Stimulated activated CD8-positive, alpha-beta memory T cell treated with anti-CD3 and anti-CD28 coated beads, Interleukin-15, amount 100 ng/mL, for 24 hours (primary cell): Measurements from ENCODE around the gene FGFR3.

Experiments
- DNase-seq: peaks from one replicate; pipeline ENCODE4 v3.0.0-alpha.2; 2020; ENCODE audit warnings: low read depth

The FGFR3 gene

GRCh38 chr4:1788254-1788973, 4.7 kb upstream of the FGFR3 start:
- DNase-seq, result no peak

GRCh38 chr4:1789552-1789951, 3.5 kb upstream of the FGFR3 start:
- DNase-seq, result no peak

DNA sequence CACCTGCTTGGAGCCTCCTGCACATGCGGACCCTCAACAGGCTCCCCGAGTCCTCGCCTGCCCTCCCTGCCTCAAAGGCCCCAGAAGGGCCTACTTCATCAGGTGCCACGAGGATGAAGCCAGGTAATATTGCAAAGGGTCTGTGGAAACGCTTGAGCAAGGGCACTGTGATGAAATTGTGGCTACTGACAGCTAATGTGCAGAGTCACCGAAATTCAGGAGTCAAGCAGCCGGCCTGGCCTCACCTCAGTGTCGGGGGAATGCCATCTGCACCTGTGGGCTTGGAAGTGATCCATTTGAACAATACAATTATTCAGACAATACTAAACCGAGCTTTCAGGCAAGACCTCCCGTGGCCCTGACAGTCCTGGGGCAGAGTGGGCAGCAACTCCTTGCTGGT, 3.1 kb upstream of the FGFR3 start:
- DNase-seq, result no peak

DNA sequence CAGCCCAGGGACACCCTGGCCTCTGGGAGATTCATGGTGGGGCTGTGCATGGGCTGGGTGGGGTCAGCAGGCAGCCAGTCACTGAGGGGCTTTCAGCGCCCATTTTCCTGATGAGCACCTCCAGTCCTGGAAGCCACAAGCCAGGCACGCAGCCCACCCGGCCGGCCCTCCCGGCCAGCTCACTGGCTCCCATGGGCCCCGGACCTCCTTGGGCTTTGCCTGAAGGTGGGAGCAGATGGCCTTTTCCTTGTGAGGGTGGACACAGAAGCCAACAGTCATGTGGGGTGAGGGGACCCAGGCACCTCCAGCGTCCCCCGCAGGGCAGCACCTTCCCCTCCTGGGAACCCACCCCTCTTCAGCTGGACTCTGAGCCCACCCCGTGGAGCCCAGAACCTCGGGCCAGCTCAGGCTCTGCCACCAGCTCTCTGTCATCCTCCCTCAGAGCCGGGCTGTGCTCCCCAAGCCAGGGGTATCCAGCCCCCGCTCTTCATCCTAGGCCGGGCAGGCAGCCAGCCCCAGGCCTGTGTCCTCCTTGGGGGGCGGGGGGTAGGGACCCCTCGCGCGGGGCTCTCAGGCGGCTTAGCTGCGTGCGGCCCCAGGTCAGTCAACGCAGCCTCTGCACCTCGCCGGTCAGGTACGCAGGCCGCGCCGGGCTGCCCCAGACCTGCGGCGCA, 798 bp upstream of the FGFR3 start:
- no peak for DNase-seq

DNA sequence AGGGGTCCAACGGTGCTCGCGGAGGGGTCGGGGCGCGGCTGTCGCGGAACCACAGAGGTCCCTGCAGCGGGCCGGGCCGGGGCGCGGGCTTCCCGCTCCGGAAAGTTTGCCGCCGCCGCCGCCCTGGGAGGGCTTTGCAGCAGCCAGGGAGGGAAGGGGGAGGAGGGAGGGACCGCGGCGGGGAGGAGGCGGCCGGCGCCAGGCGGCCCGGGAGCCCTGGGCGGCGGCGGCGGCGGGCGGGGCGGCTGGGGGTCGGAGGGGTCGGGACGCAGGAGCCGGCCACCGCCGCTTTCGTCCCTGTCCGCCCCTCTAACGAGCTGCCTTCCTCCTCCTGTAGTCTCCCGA, 375 bp downstream of the FGFR3 start:
- no peak for DNase-seq

GRCh38 chr4:1793940-1794808, 1.1 kb downstream of the FGFR3 start:
- DNase-seq, result no peak

- no peak for DNase-seq
These were observed 1.8 kb downstream of the FGFR3 start for GRCh38 chr4:1794809-1795298.

GRCh38 chr4:1795299-1796195, 2.5 kb downstream of the FGFR3 start:
- DNase-seq, result no peak

GRCh38 chr4:1796486-1797204, 3.6 kb downstream of the FGFR3 start:
- DNase-seq, result no peak

GRCh38 chr4:1797298-1797860, 4.3 kb downstream of the FGFR3 start:
- DNase-seq, result no peak

DNA sequence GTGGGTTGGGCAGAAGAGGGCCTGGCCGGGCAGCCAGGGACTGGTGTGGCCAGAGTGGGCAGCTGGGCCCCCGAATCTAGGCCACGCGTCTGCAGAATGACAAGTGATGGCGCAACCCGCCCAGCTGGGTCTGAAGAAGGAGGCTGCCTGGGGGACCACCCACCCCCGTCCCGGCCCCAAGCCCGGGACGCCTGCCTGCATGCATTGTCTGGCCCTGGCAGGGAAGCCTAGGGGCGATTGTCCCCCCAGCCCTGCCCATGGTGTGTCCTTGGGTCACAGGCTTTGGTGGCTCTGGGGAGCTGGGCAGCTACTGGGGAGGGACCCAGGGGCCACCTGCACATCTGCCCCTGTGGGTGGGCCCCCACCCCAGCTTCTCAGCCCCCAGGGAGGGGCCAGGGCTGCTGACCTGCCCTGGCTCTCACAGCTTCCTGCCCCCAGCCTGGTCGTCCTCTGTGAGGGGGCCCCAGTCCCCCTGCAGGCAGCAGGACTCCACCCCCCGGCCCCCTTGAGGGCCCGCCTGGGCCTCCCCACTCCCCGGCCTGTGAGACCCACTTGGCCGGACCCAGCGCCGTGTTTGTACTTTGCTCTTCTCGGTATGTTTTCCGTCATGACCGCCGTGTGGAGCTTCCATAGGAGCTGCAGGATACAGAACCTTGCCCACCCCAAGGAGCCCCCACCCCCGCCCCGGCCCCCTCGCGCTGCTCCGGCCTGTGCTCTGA, 4.9 kb downstream of the FGFR3 start:
- no peak for DNase-seq

DNA sequence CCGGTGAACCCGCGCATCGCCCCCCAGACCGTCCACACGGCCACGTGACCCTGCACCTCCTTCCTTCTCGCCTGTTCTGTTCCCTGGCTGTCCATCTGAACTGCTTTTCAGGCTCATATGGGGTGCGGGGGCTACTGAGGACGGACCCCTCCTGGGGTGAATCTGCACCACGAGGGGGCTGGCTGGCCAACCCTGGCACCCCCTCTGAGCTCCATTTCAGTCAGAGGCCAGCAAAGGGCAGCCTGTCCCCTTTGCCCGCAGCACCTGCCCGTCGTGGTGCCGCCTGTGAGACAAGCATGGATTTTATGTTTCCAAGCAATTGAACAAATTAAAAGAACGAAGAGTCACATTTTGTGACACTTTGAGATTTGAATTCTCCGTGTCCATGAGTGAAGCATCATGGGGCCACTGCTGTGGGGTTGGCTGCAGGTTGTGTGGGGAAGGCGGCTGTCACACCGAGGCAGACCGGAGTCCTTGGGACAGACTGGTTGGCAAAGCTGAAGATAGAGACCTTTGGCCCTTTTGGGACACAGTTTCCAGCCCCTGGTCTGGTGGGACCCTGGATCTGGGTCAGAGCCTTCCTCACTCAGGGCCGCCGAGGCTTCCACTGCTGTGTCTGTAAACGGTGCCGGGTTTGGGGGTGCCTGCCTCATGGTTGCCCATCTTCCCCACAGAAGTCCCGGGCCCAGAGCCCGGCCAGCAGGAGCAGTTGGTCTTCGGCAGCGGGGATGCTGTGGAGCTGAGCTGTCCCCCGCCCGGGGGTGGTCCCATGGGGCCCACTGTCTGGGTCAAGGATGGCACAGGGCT, 5.7 kb downstream of the FGFR3 start:
- DNase-seq, result no peak

DNA sequence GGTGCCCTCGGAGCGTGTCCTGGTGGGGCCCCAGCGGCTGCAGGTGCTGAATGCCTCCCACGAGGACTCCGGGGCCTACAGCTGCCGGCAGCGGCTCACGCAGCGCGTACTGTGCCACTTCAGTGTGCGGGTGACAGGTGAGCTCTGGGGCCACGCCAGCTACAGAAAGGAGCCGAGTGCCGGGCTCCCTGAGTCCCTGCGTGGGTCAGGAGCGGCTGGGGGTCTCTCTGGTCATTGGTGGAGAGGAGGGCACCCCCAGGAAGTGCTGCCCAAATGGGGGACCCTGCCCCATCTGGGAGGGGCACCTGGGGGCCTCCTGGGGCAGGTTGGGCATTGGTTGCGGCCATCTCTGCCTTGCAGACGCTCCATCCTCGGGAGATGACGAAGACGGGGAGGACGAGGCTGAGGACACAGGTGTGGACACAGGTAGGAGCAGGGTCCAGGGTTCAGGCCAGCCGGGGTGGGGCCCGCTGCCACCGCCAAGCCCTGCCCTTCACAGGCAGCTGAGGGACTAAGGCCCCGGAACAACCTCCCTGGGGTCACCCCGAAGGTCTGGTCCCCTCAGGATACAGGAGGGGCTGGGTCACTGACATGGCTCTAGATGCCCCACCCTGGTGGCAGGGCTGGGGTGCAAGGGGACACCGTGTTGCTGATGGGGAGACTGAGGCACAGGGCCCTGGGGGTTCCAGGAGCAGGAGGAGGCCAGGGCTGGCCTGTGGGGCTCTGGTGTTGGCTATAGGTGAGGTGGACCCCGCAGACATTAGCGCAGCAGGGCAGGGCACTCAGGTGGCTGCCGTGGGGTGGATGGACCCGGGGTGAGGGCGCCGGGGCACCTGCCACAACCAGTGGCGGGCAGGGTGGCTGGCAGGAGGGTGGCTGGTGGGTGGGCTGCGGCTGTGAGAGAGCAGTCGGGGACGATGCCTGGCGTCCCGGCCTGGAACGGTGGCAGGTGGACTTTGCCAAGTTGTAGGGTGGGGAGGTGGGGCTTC, 6.6 kb downstream of the FGFR3 start:
- DNase-seq, result no peak

DNA sequence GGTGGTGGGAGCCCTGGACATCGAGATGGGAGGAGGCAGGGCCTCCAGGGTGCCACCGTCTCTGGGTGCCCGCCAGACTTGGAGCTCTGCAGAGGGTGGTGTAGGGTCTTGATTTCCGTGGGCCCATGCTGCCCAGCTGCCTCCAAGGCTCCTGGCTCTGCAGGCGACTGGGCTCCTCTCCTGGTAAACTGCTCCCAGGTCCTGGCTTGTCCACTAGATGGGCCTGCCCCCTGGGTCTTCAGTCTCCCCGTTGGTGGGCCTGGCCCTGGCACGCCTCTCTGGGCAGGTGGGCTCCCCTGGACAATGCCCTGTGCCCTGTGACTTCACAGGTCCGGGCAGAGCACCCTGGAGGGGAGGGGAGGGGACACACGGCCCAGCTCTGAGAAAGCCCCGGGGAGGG, 7.7 kb downstream of the FGFR3 start:
- DNase-seq, result no peak

DNA sequence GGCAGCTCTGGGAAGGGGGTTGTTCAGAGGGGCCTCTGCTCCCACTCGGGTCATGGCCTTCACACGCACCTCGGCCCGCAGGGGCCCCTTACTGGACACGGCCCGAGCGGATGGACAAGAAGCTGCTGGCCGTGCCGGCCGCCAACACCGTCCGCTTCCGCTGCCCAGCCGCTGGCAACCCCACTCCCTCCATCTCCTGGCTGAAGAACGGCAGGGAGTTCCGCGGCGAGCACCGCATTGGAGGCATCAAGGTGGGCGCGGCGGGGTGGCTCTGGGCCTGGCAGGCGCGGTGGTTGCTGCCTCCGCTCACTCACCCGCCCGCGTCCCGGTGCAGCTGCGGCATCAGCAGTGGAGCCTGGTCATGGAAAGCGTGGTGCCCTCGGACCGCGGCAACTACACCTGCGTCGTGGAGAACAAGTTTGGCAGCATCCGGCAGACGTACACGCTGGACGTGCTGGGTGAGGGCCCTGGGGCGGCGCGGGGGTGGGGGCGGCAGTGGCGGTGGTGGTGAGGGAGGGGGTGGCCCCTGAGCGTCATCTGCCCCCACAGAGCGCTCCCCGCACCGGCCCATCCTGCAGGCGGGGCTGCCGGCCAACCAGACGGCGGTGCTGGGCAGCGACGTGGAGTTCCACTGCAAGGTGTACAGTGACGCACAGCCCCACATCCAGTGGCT, 8.3 kb downstream of the FGFR3 start:
- DNase-seq, result no peak

- no peak for DNase-seq
These were observed 9.1 kb downstream of the FGFR3 start for GRCh38 chr4:1802151-1802715.
